IPS-15b (cell line): Measurements from ENCODE around the gene ANKRD13A.
"Not testable (repeated sequence)": the region's sequence is repeated elsewhere in the genome, so short reads cannot be mapped to it uniquely, and the experiment has no call there.

ENCODE experiments used
- H3K27me3 ChIP-seq: one replicate; pipeline ENCODE4 v1.6.1; 2013; ENCODE audit warnings: low read length; ENCODE audit not compliant: control insufficient read depth, insufficient read depth
- H3K36me3 ChIP-seq: one replicate; pipeline ENCODE4 v1.6.1; 2013; ENCODE audit warnings: low read length; ENCODE audit not compliant: control insufficient read depth, insufficient read depth
- H3K4me1 ChIP-seq: one replicate; pipeline ENCODE4 v1.6.1; 2013; ENCODE audit warnings: mild to moderate bottlenecking, low read length; ENCODE audit not compliant: control insufficient read depth, insufficient read depth
- H3K4me3 ChIP-seq: one replicate; pipeline ENCODE4 v1.5.1; 2013; ENCODE audit warnings: low read depth, low read length
- H3K9ac ChIP-seq: one replicate; pipeline ENCODE4 v1.6.1; 2013; ENCODE audit warnings: low read depth, mild to moderate bottlenecking, low read length
- H3K9me3 ChIP-seq: one replicate; pipeline ENCODE4 v1.6.1; 2013; ENCODE audit warnings: mild to moderate bottlenecking, low read length; ENCODE audit not compliant: control insufficient read depth, insufficient read depth

The ANKRD13A gene

GRCh38 chr12:110039085-110039807 is 40.0 kb downstream of the ANKRD13A start:
- H3K9ac ChIP-seq = no peak overlapping the region
- no peak overlapping the region for H3K4me3 ChIP-seq
- H3K36me3 ChIP-seq = no peaks in the 10 kb centered on the region
- H3K9me3 ChIP-seq = no peaks in the 10 kb centered on the region
- peaks cover 4% of the 10 kb centered on the region for H3K4me1 ChIP-seq
- no peaks in the 10 kb centered on the region for H3K27me3 ChIP-seq

- no peaks in the 10 kb centered on the region for H3K9me3 ChIP-seq
- no peaks in the 10 kb centered on the region for H3K27me3 ChIP-seq
- no peak overlapping the region for H3K9ac ChIP-seq
- peaks cover 4% of the 10 kb centered on the region for H3K4me1 ChIP-seq
- H3K4me3 ChIP-seq = no peak overlapping the region
- no peaks in the 10 kb centered on the region for H3K36me3 ChIP-seq
Observed at GRCh38 chr12:110042264-110042663, 43.0 kb downstream of the ANKRD13A start.

GRCh38 chr12:110046451-110047187 is 47.4 kb downstream of the ANKRD13A start:
- no peaks in the 10 kb centered on the region for H3K27me3 ChIP-seq
- H3K9ac ChIP-seq = no peak overlapping the region
- no peaks in the 10 kb centered on the region for H3K4me1 ChIP-seq
- H3K4me3 ChIP-seq = no peak overlapping the region
- H3K36me3 ChIP-seq = no peaks in the 10 kb centered on the region
- H3K9me3 ChIP-seq = no peaks in the 10 kb centered on the region

GRCh38 chr12:110047297-110047940 is 48.2 kb downstream of the ANKRD13A start:
- peak overlapping the region; percentile 86 for H3K4me3 ChIP-seq
- H3K9ac ChIP-seq = peak overlapping the region; percentile 62
- no peaks in the 10 kb centered on the region for H3K4me1 ChIP-seq
- H3K9me3 ChIP-seq = no peaks in the 10 kb centered on the region
- no peaks in the 10 kb centered on the region for H3K36me3 ChIP-seq
- H3K27me3 ChIP-seq = no peaks in the 10 kb centered on the region

GRCh38 chr12:110048242-110049027 is 49.2 kb downstream of the ANKRD13A start, which contains the start of gene C12orf76:
TSS of gene C12orf76 (minus strand) at chr12:110048522. CDS start at chr12:110048495, 27 bp downstream.
- H3K27me3 ChIP-seq = no peaks in the 10 kb centered on the region
- H3K9ac ChIP-seq = peak within 1 kb of the TSS; percentile 62
- H3K9me3 ChIP-seq = no peaks in the 10 kb centered on the region
- no peaks in the 10 kb centered on the region for H3K36me3 ChIP-seq
- H3K4me3 ChIP-seq = peak within 1 kb of the TSS; percentile 86
- H3K4me1 ChIP-seq = no peaks in the 10 kb centered on the region

GRCh38 chr12:110049034-110049433 is 49.8 kb downstream of the ANKRD13A start:
- not testable (repeated sequence) for H3K36me3 ChIP-seq, H3K27me3 ChIP-seq, H3K9me3 ChIP-seq, H3K9ac ChIP-seq, H3K4me1 ChIP-seq
- H3K4me3 ChIP-seq = peak overlapping the region; percentile 86

GRCh38 chr12:110049666-110050065 is 50.4 kb downstream of the ANKRD13A start:
- not testable (repeated sequence) for H3K27me3 ChIP-seq, H3K9ac ChIP-seq, H3K36me3 ChIP-seq, H3K4me1 ChIP-seq, H3K9me3 ChIP-seq, H3K4me3 ChIP-seq

- H3K4me1 ChIP-seq = no peaks in the 10 kb centered on the region
- H3K36me3 ChIP-seq = no peaks in the 10 kb centered on the region
- no peak overlapping the region for H3K9ac ChIP-seq
- H3K9me3 ChIP-seq = no peaks in the 10 kb centered on the region
- H3K4me3 ChIP-seq = no peak overlapping the region
- no peaks in the 10 kb centered on the region for H3K27me3 ChIP-seq
Observed at GRCh38 chr12:110050927-110051326, 51.7 kb downstream of the ANKRD13A start.

- not testable (repeated sequence) for H3K4me3 ChIP-seq, H3K9ac ChIP-seq
Observed at GRCh38 chr12:110055375-110056352, 56.4 kb downstream of the ANKRD13A start.

GRCh38 chr12:110056643-110057042 is 57.4 kb downstream of the ANKRD13A start:
- H3K4me3 ChIP-seq = not testable (repeated sequence)

More at GRCh38 chr12:110055375-110056352, 56.4 kb downstream of the ANKRD13A start:
- not testable (repeated sequence) for H3K9me3 ChIP-seq, H3K36me3 ChIP-seq, H3K4me1 ChIP-seq, H3K27me3 ChIP-seq

More at GRCh38 chr12:110056643-110057042, 57.4 kb downstream of the ANKRD13A start:
- H3K4me1 ChIP-seq, H3K9ac ChIP-seq, H3K27me3 ChIP-seq, H3K9me3 ChIP-seq, H3K36me3 ChIP-seq: not testable (repeated sequence)
